ENCODE measurements around the gene A1BG. TPM values are rescaled to one million over a fixed set of nuclear protein-coding genes. Genes with fewer than 3 reads are reported as not detected.

Gene A1BG
- total and polyA plus RNA-seq, 2 of the 8 experiments (the other 6 are each of a cell fraction or from before 2014, with no cell fraction given): 20.8 to 69.6 TPM

DNA sequence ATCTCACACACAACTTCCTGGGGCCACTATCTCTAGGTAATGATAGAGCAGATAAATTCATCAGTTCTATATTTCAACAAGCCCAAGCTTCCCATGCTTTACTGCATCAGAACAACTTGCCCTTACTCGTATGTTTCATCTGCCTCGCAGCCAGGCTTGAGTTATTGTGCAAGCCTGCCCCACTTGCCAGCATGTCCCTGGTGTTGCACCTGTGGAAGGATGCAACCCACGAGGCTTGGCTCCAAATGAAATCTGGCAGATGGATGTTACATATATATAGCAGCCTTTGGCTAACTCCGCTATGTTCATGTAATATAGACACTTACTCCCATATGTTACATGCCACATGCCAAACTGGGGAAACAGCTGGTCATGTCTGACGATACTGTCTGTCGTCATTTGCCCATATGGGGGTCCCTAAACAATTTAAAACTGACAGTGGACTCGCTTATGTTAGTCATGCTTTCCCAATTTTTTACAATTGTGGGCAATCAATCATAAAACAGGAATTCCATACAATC, 41.9 kb downstream of the A1BG start:
- Histone ChIP-seq H3K36me3 (ENCODE audit: control insufficient read depth in 2 of 4, insufficient read depth in 4 of 4, low read length in 3 of 4) (peaks cover 9 to 48% (median 36%) of the 10 kb centered on the region in 4 experiments), H3K27me3 (replicated peaks in 1 of 4; ENCODE audit: control insufficient read depth in 3 of 4, extremely low read depth in 1 of 4, insufficient read depth in 3 of 4, low read length in 3 of 4) (no peaks in the 10 kb centered on the region), H4K91ac (replicated peaks; ENCODE audit: insufficient read length, low read length) (no peak overlapping the region), H4K5ac (ENCODE audit: insufficient read length, low read depth, low read length) (no peak overlapping the region), H2BK12ac (ENCODE audit: low read depth, low read length) (no peak overlapping the region), H3K4me3 (ENCODE audit: extremely low read depth in 1 of 4, insufficient read depth in 2 of 4, low read depth in 3 of 4, low read length in 4 of 4) (no peak overlapping the region), H2AK5ac (ENCODE audit: low read depth, low read length) (no peak overlapping the region), H3K79me1 (ENCODE audit: low read depth, low read length) (no peaks in the 10 kb centered on the region), H2BK120ac (replicated peaks; ENCODE audit: low read depth, low read length) (no peak overlapping the region), H3K14ac (ENCODE audit: insufficient read length) (no peak overlapping the region), H3K9me3 (ENCODE audit: insufficient read depth in 2 of 2, low read depth in 1 of 2, low read length in 1 of 2) (no peaks in the 10 kb centered on the region), H4K20me1 (replicated peaks in 1 of 2; ENCODE audit: control insufficient read depth in 1 of 2, insufficient read depth in 2 of 2, low read length in 2 of 2) (peaks cover 0 to 6% of the 10 kb centered on the region in 2 experiments), H3K23me2 (ENCODE audit: low read depth, low read length) (no peaks in the 10 kb centered on the region), H2BK15ac (ENCODE audit: low read length) (no peak overlapping the region), H3K18ac (ENCODE audit: extremely low read depth, low read length) (no peak overlapping the region), H2AFZ (ENCODE audit: low read length) (no peak overlapping the region), H3K9ac (replicated peaks in 1 of 4; ENCODE audit: extremely low read depth in 1 of 4, low read depth in 3 of 4, low read length in 3 of 4) (no peak overlapping the region), H3K4me1 (replicated peaks in 1 of 4; ENCODE audit: control insufficient read depth in 3 of 4, insufficient read depth in 4 of 4, low read length in 3 of 4) (no peaks in the 10 kb centered on the region; a peak in 1 of 7 replicates), H2BK5ac (ENCODE audit: low read depth, low read length) (no peak overlapping the region), H3K27ac (ENCODE audit: low read depth, low read length) (no peak overlapping the region), H3K56ac (replicated peaks; ENCODE audit: insufficient read length, low read depth, low read length) (no peak overlapping the region), H3K23ac (ENCODE audit: insufficient read length) (no peak overlapping the region), H4K8ac (ENCODE audit: extremely low read depth, insufficient read depth, low read length) (no peak overlapping the region), H2BK20ac (ENCODE audit: low read length) (no peak overlapping the region), H3K79me2 (ENCODE audit: control insufficient read depth in 1 of 2, insufficient read depth in 2 of 2, low read length in 2 of 2) (peaks cover 0 to under 1% of the 10 kb centered on the region in 2 experiments; a peak in 1 of 4 replicates), H3K4me2 (ENCODE audit: insufficient read depth in 1 of 2, low read depth in 2 of 2, low read length in 2 of 2) (no peak overlapping the region), H3K4ac (replicated peaks; ENCODE audit: insufficient read length, low read depth, low read length) (no peak overlapping the region)
- ChIA-PET POLR2A (ENCODE audit: partially characterized antibody) (interaction anchor here (0.8 to 1.8 kb wide), 4 partner anchors 8 to 202 kb away, joined by 3 to 9 read pairs (median 4); partner anchors contain the start of gene ZNF544), CTCF (ENCODE audit: partially characterized antibody) (interaction anchor here (1.0 to 2.3 kb wide), 7 partner anchors 11 to 106 kb away, joined by 3 to 9 read pairs (median 4); partner anchors contain the start of gene ZNF544)
- DNase-seq (ENCODE audit: low read depth in 1 of 2, low spot score in 2 of 2) (no peak), FAIRE-seq (no peak)
- 95% methylated on average over 7 of the region's 7 CpGs; no CpG with 5 or more reads in 1 of the 2 experiments for WGBS, 2 experiments (ENCODE audit: extremely low coverage in 1 of 2, insufficient coverage in 1 of 2, insufficient read length in 1 of 2, insufficient replicate concordance in 2 of 2, low coverage in 1 of 2, low lambda C conversion rate in 2 of 2, missing lambda C conversion rate in 1 of 2)
- TF ChIP-seq RFX5 (IDR thresholded peaks at IDR 0.05; ENCODE audit: borderline replicate concordance, low read depth, low read length) (no peak), EGR1 (IDR thresholded peaks at IDR 0.05; ENCODE audit: borderline replicate concordance, low read depth, low read length) (no peak), RBBP5 (IDR thresholded peaks at IDR 0.05; ENCODE audit: borderline replicate concordance, low read depth, low read length) (no peak), YY1 (IDR thresholded peaks at IDR 0.05; ENCODE audit: low read depth, low read length) (no peak), GTF2F1 (IDR thresholded peaks at IDR 0.05; ENCODE audit: borderline replicate concordance, low read depth, low read length) (no peak), PHF8 (conservative IDR thresholded peaks at IDR 0.05; ENCODE audit: low read depth, low read length) (no peak), SAP30 (IDR thresholded peaks at IDR 0.05; ENCODE audit: insufficient read depth, insufficient replicate concordance, low read length) (no peak), SP4 (IDR thresholded peaks at IDR 0.05; ENCODE audit: low read length) (no peak), ATF2 (IDR thresholded peaks at IDR 0.05; ENCODE audit: low read length) (no peak), CBX5 (IDR thresholded peaks at IDR 0.05; ENCODE audit: low read depth, low read length) (no peak), CTBP2 (IDR thresholded peaks at IDR 0.05; ENCODE audit: borderline replicate concordance, insufficient read depth, insufficient read length, low read length) (no peak)
